ENCODE results near the gene TM4SF20.

TM4SF20 gene

GRCh38 chr2:227335713-227336112 lies 43.4 kb downstream of the TM4SF20 start:
- DNase-seq (ENCODE audit: insufficient read length, low spot score) (no peak), FAIRE-seq (no peak)
- no peak for TF ChIP-seq POLR2A (IDR thresholded peaks at IDR 0.05; ENCODE audit: low read depth, low read length)

- DNase-seq (ENCODE audit: insufficient read length, low spot score) (no peak), FAIRE-seq (no peak)
- TF ChIP-seq POLR2A (IDR thresholded peaks at IDR 0.05; ENCODE audit: low read depth, low read length), result no peak
Observed at GRCh38 chr2:227326783-227327182, 52.3 kb downstream of the TM4SF20 start.

- TF ChIP-seq POLR2A (IDR thresholded peaks at IDR 0.05; ENCODE audit: low read depth, low read length), result no peak
- DNase-seq (ENCODE audit: insufficient read length, low spot score) (peak; percentile 16), FAIRE-seq (no peak)
Observed at GRCh38 chr2:227325839-227326195, 53.3 kb downstream of the TM4SF20 start.

GRCh38 chr2:227324995-227325838 lies 53.9 kb downstream of the TM4SF20 start, which contains the start of gene MFF:
TSS of gene MFF (plus strand) at chr2:227325251. CDS start at chr2:227330666, 5,415 bp downstream.
- FAIRE-seq (peak; percentile 98), DNase-seq (ENCODE audit: insufficient read length, low spot score) (peak; percentile 79)
- TF ChIP-seq POLR2A (IDR thresholded peaks at IDR 0.05; ENCODE audit: low read depth, low read length), result peak; percentile 73

GRCh38 chr2:227324642-227324994 lies 54.5 kb downstream of the TM4SF20 start:
- no peak for TF ChIP-seq POLR2A (IDR thresholded peaks at IDR 0.05; ENCODE audit: low read depth, low read length)
- FAIRE-seq (no peak), DNase-seq (ENCODE audit: insufficient read length, low spot score) (peak; percentile 29)

GRCh38 chr2:227323818-227324217 lies 55.3 kb downstream of the TM4SF20 start:
- no peak for FAIRE-seq
- TF ChIP-seq POLR2A (IDR thresholded peaks at IDR 0.05; ENCODE audit: low read depth, low read length), result no peak
- no peak for DNase-seq (ENCODE audit: insufficient read length, low spot score)

- DNase-seq (ENCODE audit: insufficient read length, low spot score), result no peak
- no peak for FAIRE-seq
Observed at GRCh38 chr2:227322530-227323205, 56.4 kb downstream of the TM4SF20 start.

GRCh38 chr2:227320305-227321094 lies 58.6 kb downstream of the TM4SF20 start:
- FAIRE-seq (no peak), DNase-seq (ENCODE audit: insufficient read length, low spot score) (no peak)
- TF ChIP-seq POLR2A (IDR thresholded peaks at IDR 0.05; ENCODE audit: low read depth, low read length), result no peak

More at GRCh38 chr2:227322530-227323205, 56.4 kb downstream of the TM4SF20 start:
- no peak for TF ChIP-seq POLR2A (IDR thresholded peaks at IDR 0.05; ENCODE audit: low read depth, low read length)

GRCh38 chr2:227317834-227318233 lies 61.3 kb downstream of the TM4SF20 start:
- FAIRE-seq (no peak), DNase-seq (ENCODE audit: insufficient read length, low spot score) (no peak)
- no peak for TF ChIP-seq POLR2A (IDR thresholded peaks at IDR 0.05; ENCODE audit: low read depth, low read length)

- TF ChIP-seq POLR2A (IDR thresholded peaks at IDR 0.05; ENCODE audit: low read depth, low read length), result no peak
- no peak for FAIRE-seq
Observed at GRCh38 chr2:227313310-227313709, 65.8 kb downstream of the TM4SF20 start.

GRCh38 chr2:227312579-227312978 lies 66.5 kb downstream of the TM4SF20 start:
- no peak for TF ChIP-seq POLR2A (IDR thresholded peaks at IDR 0.05; ENCODE audit: low read depth, low read length)
- FAIRE-seq (no peak), DNase-seq (ENCODE audit: insufficient read length, low spot score) (no peak)

More at GRCh38 chr2:227313310-227313709, 65.8 kb downstream of the TM4SF20 start:
- no peak for DNase-seq (ENCODE audit: insufficient read length, low spot score)
